ENCODE data around the gene CYP2A13.

DNA sequence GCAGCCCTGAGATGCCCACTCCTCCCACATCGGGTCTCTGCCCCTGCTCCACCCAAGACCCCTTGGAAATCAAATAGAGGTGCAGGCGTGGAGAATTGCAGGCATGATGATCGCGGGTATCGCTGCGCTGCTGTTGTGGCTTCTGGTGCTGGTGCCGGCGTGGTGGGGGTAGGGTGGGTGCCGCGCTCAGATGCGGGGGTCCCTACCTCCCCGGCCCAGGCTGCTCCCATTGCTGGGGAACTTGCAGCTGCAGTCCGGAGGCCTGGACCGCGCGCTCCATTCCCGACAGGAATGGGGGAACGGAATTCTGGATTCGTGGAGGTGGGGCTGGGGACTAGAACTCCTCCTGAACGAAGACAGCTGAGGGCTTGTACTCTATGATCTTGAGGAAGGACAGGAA is 46.4 kb downstream of the CYP2A13 start:
- TF ChIP-seq POLR2A (IDR thresholded peaks at IDR 0.05; ENCODE audit: low read depth, low read length) = no peak
- no peak for TF ChIP-seq TAF1 (IDR thresholded peaks at IDR 0.05; ENCODE audit: low read depth, low read length)

Data from GM12891 (cell line).